GM12878 (cell line): Measurements from ENCODE around the gene NKD2. TPM values are rescaled to one million over a fixed set of nuclear protein-coding genes. Genes with fewer than 3 reads are reported as not detected.

Experiments
- ATAC-seq: fragments of 200-7000 bp; cut with Tn5 transposase; 3 replicates; pipeline ENCODE4 v1.9.1; 2020; ENCODE audit warnings: mild to moderate bottlenecking, moderate library complexity
- BruUV-seq: library from RNA; stranded (reverse); fragments of 400-500 nt; replicated peaks from 2 replicates; lab custom pipeline; 2021; lab: Mats Ljungman, UMichigan
- CTCF ChIA-PET: fragments of 300-600 bp; sonication (Branson Sonifier 250); formaldehyde crosslinking; extraction: SDS; loops from one replicate; lab custom pipeline; 2021; ENCODE audit warnings: inconsistent platforms; lab: Yijun Ruan, JAX
- POLR2A ChIA-PET: fragments of 350-600 bp; formaldehyde crosslinking; extraction: SDS; loops from one replicate; lab custom pipeline; 2021; ENCODE audit warnings: inconsistent platforms; lab: Charles Lee
- RAD21 ChIA-PET: fragments of 300-600 bp; sonication (Branson Sonifier 250); formaldehyde crosslinking; loops from one replicate; lab custom pipeline; 2023; ENCODE audit warnings: antibody characterized with exemption; ENCODE audit not compliant: unreplicated experiment; lab: Charles Lee
- SMC1A ChIA-PET: fragments of 300-600 bp; sonication (Branson Sonifier 250); formaldehyde crosslinking; loops from one replicate; lab custom pipeline; 2023; ENCODE audit not compliant: unreplicated experiment, uncharacterized antibody; lab: Charles Lee
- DNase-seq: peaks from one replicate; pipeline ENCODE4 v3.0.0-alpha.2; 2011; ENCODE audit warnings: low read depth, low spot score
- FAIRE-seq: peaks from 3 replicates; lab custom pipeline; 2011; peaks lifted over from hg19 to GRCh38; lab: Jason Lieb, UNC
- H2AFZ ChIP-seq: 2 replicates; pipeline ENCODE4 v1.6.0; 2011; ENCODE audit warnings: low read depth, low read length, control low read depth; ENCODE audit not compliant: control insufficient read depth
- H3K27ac ChIP-seq: 2 replicates; pipeline ENCODE4 v1.5.1; 2011; ENCODE audit warnings: control low read depth; ENCODE audit not compliant: control insufficient read depth, insufficient read depth
- H3K27me3 ChIP-seq, 2 experiments: replicated peaks in 1 of 2; 2 replicates each; pipeline versions ENCODE4 v1.6.0 to v1.6.1; 2011; ENCODE audit warnings: low read length in 1 of 2; ENCODE audit not compliant: control insufficient read depth in 2 of 2, insufficient read depth in 2 of 2
- H3K36me3 ChIP-seq, 2 experiments: 2 replicates each; pipeline ENCODE4 v1.5.1; 2011; ENCODE audit warnings: low read length in 1 of 2; ENCODE audit not compliant: control insufficient read depth in 2 of 2, insufficient read depth in 2 of 2
- H3K4me1 ChIP-seq: 2 replicates; pipeline ENCODE4 v1.6.1; 2011; ENCODE audit warnings: mild to moderate bottlenecking, low read length, moderate library complexity, mixed read lengths; ENCODE audit not compliant: control insufficient read depth, insufficient read depth
- H3K4me2 ChIP-seq: 2 replicates; pipeline ENCODE4 v1.6.0; 2011; ENCODE audit warnings: control low read depth; ENCODE audit not compliant: control insufficient read depth, insufficient read depth
- H3K4me3 ChIP-seq: fragments of 200-600 bp; sonication (generic); 2 replicates; pipeline ENCODE4 v1.5.1; 2016
- H3K79me2 ChIP-seq: 2 replicates; pipeline ENCODE4 v1.6.0; 2011; ENCODE audit warnings: low read length; ENCODE audit not compliant: control insufficient read depth, insufficient read depth
- H3K9ac ChIP-seq: 2 replicates; pipeline ENCODE4 v1.8.0; 2011; ENCODE audit warnings: low read length, control low read depth, mixed read lengths; ENCODE audit not compliant: control insufficient read depth, insufficient read depth
- H3K9me3 ChIP-seq: replicated peaks from 3 replicates; pipeline ENCODE4 v1.5.1; 2011; ENCODE audit warnings: mild to moderate bottlenecking, low read length; ENCODE audit not compliant: control insufficient read depth, insufficient read depth
- H4K20me1 ChIP-seq: 2 replicates; pipeline ENCODE4 v1.6.0; 2011; ENCODE audit not compliant: control insufficient read depth, insufficient read depth
- BMI1 ChIP-seq: fragments of 450-650 bp; IDR thresholded peaks from 2 replicates; pipeline ENCODE4 v1.6.1; 2016; ENCODE audit warnings: mild to moderate bottlenecking, moderate library complexity, borderline replicate concordance
- CEBPB ChIP-seq, 2 experiments: fragments of 150-350 bp in 1 of 2; IDR thresholded peaks; 2 replicates each; pipeline ENCODE4 v1.6.1; 2012 to 2014; ENCODE audit warnings: low read depth in 2 of 2, low read length in 2 of 2, borderline replicate concordance in 1 of 2, inconsistent platforms in 1 of 2
- CHD1 ChIP-seq: IDR thresholded peaks from 2 replicates; pipeline ENCODE4 v1.6.1; 2012; ENCODE audit warnings: low read depth, low read length, improper control_type of control experiment
- FOXK2 ChIP-seq: fragments of 450-650 bp; IDR thresholded peaks from 2 replicates; pipeline ENCODE4 v1.6.1; 2017; ENCODE audit warnings: mild to moderate bottlenecking, moderate library complexity
- MYB ChIP-seq: fragments of 150-350 bp; IDR thresholded peaks from 2 replicates; pipeline ENCODE4 v1.6.1; 2014; ENCODE audit warnings: mild to moderate bottlenecking, low read depth, low read length, borderline replicate concordance
- MYC ChIP-seq: IDR thresholded peaks from 2 replicates; pipeline ENCODE4 v1.6.1; 2011; ENCODE audit warnings: mild to moderate bottlenecking, low read length, moderate library complexity, inconsistent platforms; ENCODE audit not compliant: insufficient read depth, insufficient replicate concordance, insufficient read length, severe bottlenecking
- SP1 ChIP-seq: IDR thresholded peaks from one replicate; pipeline ENCODE4 v1.6.1; 2011; ENCODE audit warnings: low read depth, low read length
- ZBED1 ChIP-seq: IDR thresholded peaks from 2 replicates; pipeline ENCODE4 v1.6.1; 2016; ENCODE audit warnings: borderline replicate concordance
- ZZZ3 ChIP-seq: IDR thresholded peaks from 2 replicates; pipeline ENCODE4 v1.6.1; 2011; ENCODE audit warnings: low read depth; ENCODE audit not compliant: control insufficient read depth, insufficient read length
- WGBS: methylation state at CpG from one replicate; pipeline ENCODE4 v1.1.6; 2016; ENCODE audit warnings: low lambda C conversion rate; ENCODE audit not compliant: insufficient replicate concordance, insufficient coverage; ENCODE audit errors: missing lambda C conversion rate; 5-methylcytosine and 5-hydroxymethylcytosine counted together
- in situ Hi-C: fragments of 300-500 bp; cut with MboI; formaldehyde crosslinking; loops from 9 replicates; pipeline ENCODE4 v1.14.3; 2018; ENCODE audit warnings: mixed read lengths
- intact Hi-C: fragments of 100-400 bp; cut with micrococcal nuclease; formaldehyde crosslinking; loops from one replicate; pipeline ENCODE4 v1.14.2; 2022; ENCODE audit not compliant: unreplicated experiment
- polyA plus RNA-seq, 11 experiments: library from polyadenylated mRNA; depleted of rRNA in 4 of 11; unstranded in 6 of 11; stranded (reverse) in 5 of 11; fragments of >200 nt; fragmentation: Nextera tagmentation in 4 of 11; fragmentation: Illumina TruSeq in 1 of 11; extraction: Ambion mirVana in 4 of 11; extraction: Trizol in 1 of 11; gene quantifications; 1 replicate in 1 of 11; 2 replicates in 10 of 11; pipeline versions ENCODE4 v1.2.1 to v1.2.3, GENCODE V29; 2011 to 2016; ENCODE audit warnings: inconsistent platforms in 2 of 11, missing spikeins in 2 of 11, low read depth in 1 of 11
- total RNA-seq, 4 experiments: library from RNA; depleted of rRNA in 3 of 4; stranded (reverse); fragments of >200 nt in 3 of 4; fragmentation: Illumina TruSeq in 1 of 4; extraction: Trizol in 1 of 4; gene quantifications; 2 replicates each; pipeline versions ENCODE4 v1.2.1 to v1.2.3, GENCODE V29; 2013 to 2021
- TF ChIP-seq, protein P1 (sequence below): fragments of 450-650 bp; IDR thresholded peaks from 2 replicates; pipeline ENCODE4 v1.6.1; 2016; ENCODE audit warnings: mild to moderate bottlenecking
- TF ChIP-seq, protein P2 (sequence below): IDR thresholded peaks from 2 replicates; pipeline ENCODE4 v1.6.1; 2012; ENCODE audit warnings: mild to moderate bottlenecking, low read depth, low read length
- TF ChIP-seq, protein P3 (sequence below): IDR thresholded peaks from 2 replicates; pipeline ENCODE4 v1.6.1; 2012; ENCODE audit warnings: low read length, inconsistent platforms
- TF ChIP-seq, protein P4 (sequence below): fragments of 450-650 bp; IDR thresholded peaks from 2 replicates; pipeline ENCODE4 v1.6.1; 2017; ENCODE audit warnings: borderline replicate concordance
- TF ChIP-seq, protein P5 (sequence below): fragments of 450-650 bp; IDR thresholded peaks from 2 replicates; pipeline ENCODE4 v1.6.1; 2018; ENCODE audit warnings: mild to moderate bottlenecking, low read depth, moderate library complexity; ENCODE audit not compliant: partially characterized antibody

NKD2 gene
- total and polyA plus RNA-seq, 10 of the 15 experiments (the other 5 are each of a cell fraction or from before 2014, with no cell fraction given): 0.20 to 0.83 (median 0.26) TPM; not detected in 7

DNA sequence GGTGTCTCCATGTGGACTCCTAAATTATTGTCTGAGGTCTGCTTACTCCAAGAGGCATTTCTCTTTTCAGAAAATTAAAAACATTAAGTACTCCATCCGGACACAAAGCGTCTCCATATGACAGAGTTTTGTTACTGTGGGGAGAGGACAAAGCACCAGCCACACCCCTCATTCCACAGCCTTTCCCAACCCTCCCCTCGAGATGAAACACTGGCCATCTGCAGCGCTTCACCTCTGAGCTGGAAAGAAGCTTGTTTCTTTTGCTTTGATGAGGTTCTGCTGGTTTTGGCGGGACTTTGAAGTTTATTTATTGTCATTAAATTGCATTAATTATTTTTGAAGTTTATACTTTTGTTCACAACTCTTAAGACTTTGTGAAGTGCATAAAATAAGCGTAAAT is 27.6 kb upstream of the NKD2 start:
- Histone ChIP-seq H3K9me3 (no peaks in the 10 kb centered on the region; the same call in 2 of the 3 replicates), H3K9ac (no peak overlapping the region), H3K79me2 (no peaks in the 10 kb centered on the region), H3K27me3 (no peaks in the 10 kb centered on the region), H3K4me3 (no peak overlapping the region), H3K4me1 (no peaks in the 10 kb centered on the region), H3K36me3 (no peaks in the 10 kb centered on the region), H3K4me2 (no peak overlapping the region), H2AFZ (no peak overlapping the region), H3K27ac (no peak overlapping the region), H4K20me1 (no peaks in the 10 kb centered on the region)
- SMC1A ChIA-PET: no interaction called here
- RAD21 ChIA-PET: no interaction called here
- FAIRE-seq (no peak), DNase-seq (no peak), ATAC-seq (no peak)
- WGBS: 4% methylated on average over 6 of the region's 6 CpGs
- POLR2A ChIA-PET: interaction anchor here (1.3 kb wide), 1 partner anchor 10 kb away, joined by 3 read pairs; no protein-coding TSS in a partner anchor
- intact Hi-C loops (no loop called here), in situ Hi-C loops (no loop called here)
- BruUV-seq: no TSS peak
- CTCF ChIA-PET: interaction anchor here (1.4 kb wide), 1 partner anchor 57 kb away, joined by 3 read pairs; no protein-coding TSS in a partner anchor
- TF ChIP-seq, protein P1, sequence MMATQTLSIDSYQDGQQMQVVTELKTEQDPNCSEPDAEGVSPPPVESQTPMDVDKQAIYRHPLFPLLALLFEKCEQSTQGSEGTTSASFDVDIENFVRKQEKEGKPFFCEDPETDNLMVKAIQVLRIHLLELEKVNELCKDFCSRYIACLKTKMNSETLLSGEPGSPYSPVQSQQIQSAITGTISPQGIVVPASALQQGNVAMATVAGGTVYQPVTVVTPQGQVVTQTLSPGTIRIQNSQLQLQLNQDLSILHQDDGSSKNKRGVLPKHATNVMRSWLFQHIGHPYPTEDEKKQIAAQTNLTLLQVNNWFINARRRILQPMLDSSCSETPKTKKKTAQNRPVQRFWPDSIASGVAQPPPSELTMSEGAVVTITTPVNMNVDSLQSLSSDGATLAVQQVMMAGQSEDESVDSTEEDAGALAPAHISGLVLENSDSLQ: no peak
- TF ChIP-seq SP1 (no peak), ZBED1 (no peak), CEBPB (IDR thresholded peaks at IDR 0.05; ENCODE audit: borderline replicate concordance in 1 of 2, low read depth in 2 of 2, low read length in 2 of 2) (no peak), ZZZ3 (no peak), CHD1 (no peak), MYC (no peak), FOXK2 (no peak), BMI1 (no peak), MYB (no peak)
- TF ChIP-seq, protein P2, sequence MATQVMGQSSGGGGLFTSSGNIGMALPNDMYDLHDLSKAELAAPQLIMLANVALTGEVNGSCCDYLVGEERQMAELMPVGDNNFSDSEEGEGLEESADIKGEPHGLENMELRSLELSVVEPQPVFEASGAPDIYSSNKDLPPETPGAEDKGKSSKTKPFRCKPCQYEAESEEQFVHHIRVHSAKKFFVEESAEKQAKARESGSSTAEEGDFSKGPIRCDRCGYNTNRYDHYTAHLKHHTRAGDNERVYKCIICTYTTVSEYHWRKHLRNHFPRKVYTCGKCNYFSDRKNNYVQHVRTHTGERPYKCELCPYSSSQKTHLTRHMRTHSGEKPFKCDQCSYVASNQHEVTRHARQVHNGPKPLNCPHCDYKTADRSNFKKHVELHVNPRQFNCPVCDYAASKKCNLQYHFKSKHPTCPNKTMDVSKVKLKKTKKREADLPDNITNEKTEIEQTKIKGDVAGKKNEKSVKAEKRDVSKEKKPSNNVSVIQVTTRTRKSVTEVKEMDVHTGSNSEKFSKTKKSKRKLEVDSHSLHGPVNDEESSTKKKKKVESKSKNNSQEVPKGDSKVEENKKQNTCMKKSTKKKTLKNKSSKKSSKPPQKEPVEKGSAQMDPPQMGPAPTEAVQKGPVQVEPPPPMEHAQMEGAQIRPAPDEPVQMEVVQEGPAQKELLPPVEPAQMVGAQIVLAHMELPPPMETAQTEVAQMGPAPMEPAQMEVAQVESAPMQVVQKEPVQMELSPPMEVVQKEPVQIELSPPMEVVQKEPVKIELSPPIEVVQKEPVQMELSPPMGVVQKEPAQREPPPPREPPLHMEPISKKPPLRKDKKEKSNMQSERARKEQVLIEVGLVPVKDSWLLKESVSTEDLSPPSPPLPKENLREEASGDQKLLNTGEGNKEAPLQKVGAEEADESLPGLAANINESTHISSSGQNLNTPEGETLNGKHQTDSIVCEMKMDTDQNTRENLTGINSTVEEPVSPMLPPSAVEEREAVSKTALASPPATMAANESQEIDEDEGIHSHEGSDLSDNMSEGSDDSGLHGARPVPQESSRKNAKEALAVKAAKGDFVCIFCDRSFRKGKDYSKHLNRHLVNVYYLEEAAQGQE: no peak
- TF ChIP-seq, protein P3, sequence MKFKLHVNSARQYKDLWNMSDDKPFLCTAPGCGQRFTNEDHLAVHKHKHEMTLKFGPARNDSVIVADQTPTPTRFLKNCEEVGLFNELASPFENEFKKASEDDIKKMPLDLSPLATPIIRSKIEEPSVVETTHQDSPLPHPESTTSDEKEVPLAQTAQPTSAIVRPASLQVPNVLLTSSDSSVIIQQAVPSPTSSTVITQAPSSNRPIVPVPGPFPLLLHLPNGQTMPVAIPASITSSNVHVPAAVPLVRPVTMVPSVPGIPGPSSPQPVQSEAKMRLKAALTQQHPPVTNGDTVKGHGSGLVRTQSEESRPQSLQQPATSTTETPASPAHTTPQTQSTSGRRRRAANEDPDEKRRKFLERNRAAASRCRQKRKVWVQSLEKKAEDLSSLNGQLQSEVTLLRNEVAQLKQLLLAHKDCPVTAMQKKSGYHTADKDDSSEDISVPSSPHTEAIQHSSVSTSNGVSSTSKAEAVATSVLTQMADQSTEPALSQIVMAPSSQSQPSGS: no peak
- TF ChIP-seq, protein P4, sequence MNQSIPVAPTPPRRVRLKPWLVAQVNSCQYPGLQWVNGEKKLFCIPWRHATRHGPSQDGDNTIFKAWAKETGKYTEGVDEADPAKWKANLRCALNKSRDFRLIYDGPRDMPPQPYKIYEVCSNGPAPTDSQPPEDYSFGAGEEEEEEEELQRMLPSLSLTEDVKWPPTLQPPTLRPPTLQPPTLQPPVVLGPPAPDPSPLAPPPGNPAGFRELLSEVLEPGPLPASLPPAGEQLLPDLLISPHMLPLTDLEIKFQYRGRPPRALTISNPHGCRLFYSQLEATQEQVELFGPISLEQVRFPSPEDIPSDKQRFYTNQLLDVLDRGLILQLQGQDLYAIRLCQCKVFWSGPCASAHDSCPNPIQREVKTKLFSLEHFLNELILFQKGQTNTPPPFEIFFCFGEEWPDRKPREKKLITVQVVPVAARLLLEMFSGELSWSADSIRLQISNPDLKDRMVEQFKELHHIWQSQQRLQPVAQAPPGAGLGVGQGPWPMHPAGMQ: no peak
- TF ChIP-seq, protein P5, sequence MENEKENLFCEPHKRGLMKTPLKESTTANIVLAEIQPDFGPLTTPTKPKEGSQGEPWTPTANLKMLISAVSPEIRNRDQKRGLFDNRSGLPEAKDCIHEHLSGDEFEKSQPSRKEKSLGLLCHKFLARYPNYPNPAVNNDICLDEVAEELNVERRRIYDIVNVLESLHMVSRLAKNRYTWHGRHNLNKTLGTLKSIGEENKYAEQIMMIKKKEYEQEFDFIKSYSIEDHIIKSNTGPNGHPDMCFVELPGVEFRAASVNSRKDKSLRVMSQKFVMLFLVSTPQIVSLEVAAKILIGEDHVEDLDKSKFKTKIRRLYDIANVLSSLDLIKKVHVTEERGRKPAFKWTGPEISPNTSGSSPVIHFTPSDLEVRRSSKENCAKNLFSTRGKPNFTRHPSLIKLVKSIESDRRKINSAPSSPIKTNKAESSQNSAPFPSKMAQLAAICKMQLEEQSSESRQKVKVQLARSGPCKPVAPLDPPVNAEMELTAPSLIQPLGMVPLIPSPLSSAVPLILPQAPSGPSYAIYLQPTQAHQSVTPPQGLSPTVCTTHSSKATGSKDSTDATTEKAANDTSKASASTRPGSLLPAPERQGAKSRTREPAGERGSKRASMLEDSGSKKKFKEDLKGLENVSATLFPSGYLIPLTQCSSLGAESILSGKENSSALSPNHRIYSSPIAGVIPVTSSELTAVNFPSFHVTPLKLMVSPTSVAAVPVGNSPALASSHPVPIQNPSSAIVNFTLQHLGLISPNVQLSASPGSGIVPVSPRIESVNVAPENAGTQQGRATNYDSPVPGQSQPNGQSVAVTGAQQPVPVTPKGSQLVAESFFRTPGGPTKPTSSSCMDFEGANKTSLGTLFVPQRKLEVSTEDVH: no peak
